Neural progenitor cell (in vitro differentiated cells): ENCODE measurements around the gene RAD51AP1. TPM values are rescaled to one million over a fixed set of nuclear protein-coding genes. Genes with fewer than 3 reads are reported as not detected.
"Not testable (repeated sequence)": the region's sequence is repeated elsewhere in the genome, so short reads cannot be mapped to it uniquely, and the experiment has no call there.

Experiments used
- DNase-seq: peaks from one replicate; pipeline ENCODE4 v3.0.0-alpha.2; 2016; ENCODE audit warnings: low spot score
- H2AFZ ChIP-seq: fragments of 200-600 bp; sonication (generic); replicated peaks from 2 replicates; pipeline ENCODE4 v1.6.1; 2016; ENCODE audit warnings: antibody characterized with exemption
- H3F3A ChIP-seq: fragments of 200-600 bp; sonication (generic); 2 replicates; pipeline ENCODE4 v1.6.1; 2016; ENCODE audit warnings: antibody characterized with exemption, low read depth
- H3K27ac ChIP-seq: fragments of 200-600 bp; sonication (generic); 2 replicates; pipeline ENCODE4 v1.5.1; 2016; ENCODE audit warnings: mild to moderate bottlenecking
- H3K27me3 ChIP-seq: fragments of 200-600 bp; sonication (generic); 2 replicates; pipeline ENCODE4 v1.6.1; 2016; ENCODE audit warnings: mild to moderate bottlenecking, moderate library complexity
- H3K36me3 ChIP-seq: fragments of 200-600 bp; sonication (generic); 2 replicates; pipeline ENCODE4 v1.5.1; 2016
- H3K4me1 ChIP-seq: fragments of 200-600 bp; sonication (generic); 2 replicates; pipeline ENCODE4 v1.6.1; 2016; ENCODE audit warnings: mixed run types
- H3K4me2 ChIP-seq: fragments of 200-600 bp; sonication (generic); 2 replicates; pipeline ENCODE4 v1.6.1; 2016
- H3K4me3 ChIP-seq: fragments of 200-600 bp; sonication (generic); 2 replicates; pipeline ENCODE4 v1.5.1; 2016
- H3K79me2 ChIP-seq: fragments of 200-600 bp; sonication (generic); 2 replicates; pipeline ENCODE4 v1.6.1; 2016; ENCODE audit warnings: low read depth
- H3K9ac ChIP-seq: fragments of 200-600 bp; sonication (generic); 2 replicates; pipeline ENCODE4 v1.6.1; 2016
- H3K9me3 ChIP-seq: fragments of 200-600 bp; sonication (generic); 2 replicates; pipeline ENCODE4 v1.5.1; 2016; ENCODE audit warnings: low read depth
- H4K20me1 ChIP-seq: fragments of 200-600 bp; sonication (generic); 2 replicates; pipeline ENCODE4 v1.6.1; 2016; ENCODE audit warnings: low read depth
- H3K27ac Mint-ChIP-seq: 3 replicates; pipeline ENCODE4 v1.8.0; 2021; ENCODE audit warnings: mixed read lengths
- H3K27me3 Mint-ChIP-seq: 2 replicates; pipeline ENCODE4 v1.8.0; 2022; ENCODE audit warnings: low read depth, mild to moderate bottlenecking, inconsistent platforms, moderate library complexity, mixed read lengths; ENCODE audit not compliant: insufficient read depth
- H3K36me3 Mint-ChIP-seq: 3 replicates; pipeline ENCODE4 v1.8.0; 2021; ENCODE audit warnings: mixed read lengths
- H3K4me1 Mint-ChIP-seq: 3 replicates; pipeline ENCODE4 v1.8.0; 2021; ENCODE audit warnings: mixed read lengths
- H3K4me3 Mint-ChIP-seq: 3 replicates; pipeline ENCODE4 v1.8.0; 2021; ENCODE audit warnings: mild to moderate bottlenecking, moderate library complexity, mixed read lengths
- H3K9me3 Mint-ChIP-seq: 3 replicates; pipeline ENCODE4 v1.8.0; 2020; ENCODE audit warnings: mixed read lengths
- CTCF ChIP-seq: fragments of 200-600 bp; sonication (generic); IDR thresholded peaks from 2 replicates; pipeline ENCODE4 v1.5.1; 2017; ENCODE audit warnings: antibody characterized with exemption, mild to moderate bottlenecking
- EZH2 ChIP-seq: fragments of 200-600 bp; sonication (generic); IDR thresholded peaks from 2 replicates; pipeline ENCODE4 v1.6.1; 2017; ENCODE audit warnings: antibody characterized with exemption, mild to moderate bottlenecking, moderate library complexity
- EZH2phosphoT487 ChIP-seq: fragments of 200-600 bp; sonication (generic); IDR thresholded peaks from 2 replicates; pipeline ENCODE4 v1.6.1; 2017; ENCODE audit warnings: antibody characterized with exemption
- total RNA-seq: library from RNA; depleted of rRNA; stranded (reverse); fragments of >200 nt; gene quantifications from 2 replicates; pipeline ENCODE4 v1.2.3, GENCODE V29; 2015; ENCODE audit warnings: low replicate concordance

The RAD51AP1 gene
- total RNA-seq, 1 donor from 2014 or later: 189 TPM

GRCh38 chr12:4506430-4506829, 32.3 kb upstream of the RAD51AP1 start:
- TF ChIP-seq EZH2: no peak
- no peak for TF ChIP-seq EZH2phosphoT487
- TF ChIP-seq CTCF: no peak
- no peaks in the 10 kb centered on the region for H3K27me3 ChIP-seq
- H3K4me1 ChIP-seq: peaks cover 7% of the 10 kb centered on the region
- Mint-ChIP-seq H3K27me3 (no peaks in the 10 kb centered on the region), H3K27ac (no peak overlapping the region), H3K9me3 (no peaks in the 10 kb centered on the region), H3K4me1 (peaks cover 4% of the 10 kb centered on the region), H3K4me3 (no peak overlapping the region), H3K36me3 (peaks cover 7% of the 10 kb centered on the region)
- no peak overlapping the region for H3K4me2 ChIP-seq
- no peak overlapping the region for H3K27ac ChIP-seq
- no peaks in the 10 kb centered on the region for H4K20me1 ChIP-seq
- no peaks in the 10 kb centered on the region for H3F3A ChIP-seq
- no peak for DNase-seq
- no peak overlapping the region for H2AFZ ChIP-seq
- no peaks in the 10 kb centered on the region for H3K9me3 ChIP-seq
- H3K4me3 ChIP-seq: no peak overlapping the region
- no peaks in the 10 kb centered on the region for H3K36me3 ChIP-seq
- H3K79me2 ChIP-seq: peaks cover 5% of the 10 kb centered on the region
- H3K9ac ChIP-seq: no peak overlapping the region

- Histone ChIP-seq H3K79me2 (peaks cover 5% of the 10 kb centered on the region), H3K4me3 (no peak overlapping the region), H3K27ac (no peak overlapping the region), H4K20me1 (no peaks in the 10 kb centered on the region), H3K27me3 (no peaks in the 10 kb centered on the region), H3K36me3 (no peaks in the 10 kb centered on the region), H3K9ac (no peak overlapping the region), H3F3A (no peaks in the 10 kb centered on the region), H3K4me2 (no peak overlapping the region), H3K9me3 (no peaks in the 10 kb centered on the region), H2AFZ (no peak overlapping the region), H3K4me1 (peaks cover 7% of the 10 kb centered on the region)
- peaks cover 4% of the 10 kb centered on the region for H3K36me3 Mint-ChIP-seq
- H3K4me1 Mint-ChIP-seq: peaks cover 4% of the 10 kb centered on the region
- H3K27me3 Mint-ChIP-seq: no peaks in the 10 kb centered on the region
- no peak for DNase-seq
- H3K9me3 Mint-ChIP-seq: no peaks in the 10 kb centered on the region
- no peak overlapping the region for H3K27ac Mint-ChIP-seq
- TF ChIP-seq CTCF (no peak), EZH2 (no peak), EZH2phosphoT487 (no peak)
- H3K4me3 Mint-ChIP-seq: no peak overlapping the region
Measured at GRCh38 chr12:4506870-4507269, 31.8 kb upstream of the RAD51AP1 start.

GRCh38 chr12:4508503-4508902, 30.2 kb upstream of the RAD51AP1 start:
- not testable (repeated sequence) for H3K4me1 ChIP-seq, H3K27me3 Mint-ChIP-seq, DNase-seq, H4K20me1 ChIP-seq, H3F3A ChIP-seq, H3K9me3 ChIP-seq, H3K27me3 ChIP-seq, H3K27ac ChIP-seq, H3K9ac ChIP-seq, H3K36me3 Mint-ChIP-seq, H3K79me2 ChIP-seq, H3K4me1 Mint-ChIP-seq, H3K9me3 Mint-ChIP-seq, H3K36me3 ChIP-seq
- Histone ChIP-seq H3K4me2 (peak overlapping the region; percentile 78), H2AFZ (peak overlapping the region; percentile 4), H3K4me3 (peak overlapping the region; percentile 41)
- peak overlapping the region; percentile 72 for H3K27ac Mint-ChIP-seq
- H3K4me3 Mint-ChIP-seq: peak overlapping the region; percentile 77

GRCh38 chr12:4509269-4509668, 29.4 kb upstream of the RAD51AP1 start:
- not testable (repeated sequence) for H3F3A ChIP-seq, H3K9me3 ChIP-seq, H3K4me1 Mint-ChIP-seq, H3K79me2 ChIP-seq, H3K27me3 Mint-ChIP-seq, H3K4me3 Mint-ChIP-seq, H3K9me3 Mint-ChIP-seq, H3K9ac ChIP-seq, H3K36me3 Mint-ChIP-seq, H4K20me1 ChIP-seq, H3K27ac ChIP-seq, H3K36me3 ChIP-seq, H3K4me3 ChIP-seq, H3K27me3 ChIP-seq, H3K27ac Mint-ChIP-seq, H2AFZ ChIP-seq, H3K4me1 ChIP-seq, DNase-seq
- H3K4me2 ChIP-seq: peak overlapping the region; percentile 63
